GM10248 (cell line): ENCODE data around the gene GPR135.

Experiments used
- CTCF ChIA-PET: fragments of 300-600 bp; sonication (Branson Sonifier 250); formaldehyde crosslinking; extraction: SDS; loops from one replicate; lab custom pipeline; 2021; ENCODE audit warnings: antibody characterized with exemption; lab: Yijun Ruan, JAX
- POLR2A ChIA-PET: fragments of 350-650 bp; sonication (Branson Sonifier 250); formaldehyde crosslinking; extraction: SDS; loops from one replicate; lab custom pipeline; 2020; ENCODE audit warnings: antibody characterized with exemption; lab: Yijun Ruan, JAX
- DNase-seq: peaks from one replicate; pipeline ENCODE4 v3.0.0; 2012; ENCODE audit errors: extremely low spot score
- TF ChIP-seq, protein P1 (sequence below): IDR thresholded peaks from 2 replicates; pipeline ENCODE4 v1.5.1; 2012; ENCODE audit warnings: mild to moderate bottlenecking, low read depth; ENCODE audit errors: extremely low read depth, missing control alignments, control extremely low read depth

GPR135 gene

DNA sequence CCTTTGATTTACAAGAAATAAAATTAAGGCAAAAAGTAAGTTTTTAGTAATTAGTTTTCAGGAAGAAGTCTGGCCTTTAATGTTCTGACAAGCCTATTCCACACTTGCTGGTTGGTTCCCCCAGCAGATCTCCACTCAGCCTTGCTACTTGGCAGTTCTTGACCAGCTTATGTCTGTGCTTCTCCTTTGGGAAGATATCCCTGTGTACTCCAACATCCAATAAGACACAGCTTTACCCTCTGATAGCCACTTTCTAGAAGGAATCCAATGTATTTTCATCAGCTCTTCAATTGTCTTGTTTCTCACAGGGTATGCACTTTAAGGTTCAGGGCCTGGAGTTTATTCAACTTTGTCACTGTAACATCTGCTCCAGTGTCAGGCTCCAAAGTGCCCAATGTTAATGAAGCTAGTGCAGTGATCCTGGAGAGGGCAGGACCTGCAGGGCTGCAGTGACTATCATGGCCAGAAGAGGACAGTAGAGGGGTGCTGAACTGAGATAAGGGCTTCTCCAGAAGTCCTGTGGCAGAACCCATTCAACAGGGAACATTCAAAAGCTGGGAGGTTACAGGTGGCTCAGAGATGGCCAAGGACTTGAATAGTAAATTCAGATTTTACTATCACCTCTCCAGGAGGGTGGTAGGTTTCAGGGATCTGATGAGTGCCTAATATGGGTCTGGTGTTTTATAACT is 42.0 kb upstream of the GPR135 start:
- ChIA-PET POLR2A (no interaction called here), CTCF (interaction anchor here (0.7 to 6.9 kb wide), 25 partner anchors 9 to 457 kb away, joined by 3 to 73 read pairs (median 4); partner anchors contain the start of genes CCDC175, GPR135 and L3HYPDH)
- TF ChIP-seq, protein P1, sequence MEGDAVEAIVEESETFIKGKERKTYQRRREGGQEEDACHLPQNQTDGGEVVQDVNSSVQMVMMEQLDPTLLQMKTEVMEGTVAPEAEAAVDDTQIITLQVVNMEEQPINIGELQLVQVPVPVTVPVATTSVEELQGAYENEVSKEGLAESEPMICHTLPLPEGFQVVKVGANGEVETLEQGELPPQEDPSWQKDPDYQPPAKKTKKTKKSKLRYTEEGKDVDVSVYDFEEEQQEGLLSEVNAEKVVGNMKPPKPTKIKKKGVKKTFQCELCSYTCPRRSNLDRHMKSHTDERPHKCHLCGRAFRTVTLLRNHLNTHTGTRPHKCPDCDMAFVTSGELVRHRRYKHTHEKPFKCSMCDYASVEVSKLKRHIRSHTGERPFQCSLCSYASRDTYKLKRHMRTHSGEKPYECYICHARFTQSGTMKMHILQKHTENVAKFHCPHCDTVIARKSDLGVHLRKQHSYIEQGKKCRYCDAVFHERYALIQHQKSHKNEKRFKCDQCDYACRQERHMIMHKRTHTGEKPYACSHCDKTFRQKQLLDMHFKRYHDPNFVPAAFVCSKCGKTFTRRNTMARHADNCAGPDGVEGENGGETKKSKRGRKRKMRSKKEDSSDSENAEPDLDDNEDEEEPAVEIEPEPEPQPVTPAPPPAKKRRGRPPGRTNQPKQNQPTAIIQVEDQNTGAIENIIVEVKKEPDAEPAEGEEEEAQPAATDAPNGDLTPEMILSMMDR = peak; percentile 78
- peak; percentile 40 for DNase-seq

DNA sequence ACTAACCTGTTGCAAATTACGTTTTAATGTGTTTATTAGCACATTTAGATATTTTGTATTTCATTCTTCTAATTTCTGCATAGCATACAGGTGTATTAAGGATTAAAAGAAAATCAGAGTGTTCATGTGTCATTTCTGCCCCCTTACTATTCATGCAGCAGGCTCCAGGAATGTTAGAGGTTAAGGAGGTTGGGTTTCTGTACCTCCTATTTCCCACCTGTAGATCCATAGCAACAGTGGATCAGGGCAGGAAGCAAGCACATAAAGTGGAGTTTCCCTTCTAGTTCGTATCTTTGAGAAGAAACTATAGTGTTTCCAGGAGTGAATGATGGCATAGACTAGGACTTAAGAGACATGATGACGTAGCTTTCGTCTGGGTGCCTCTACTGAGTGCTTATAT is 38.1 kb upstream of the GPR135 start:
- TF ChIP-seq, protein P1 = no peak
- ChIA-PET CTCF (interaction anchor here (0.8 to 6.9 kb wide), 4 partner anchors 9 to 680 kb away, joined by 3 to 73 read pairs (median 3); partner anchors contain the start of genes CCDC175, JKAMP and L3HYPDH), POLR2A (no interaction called here)
- no peak for DNase-seq

DNA sequence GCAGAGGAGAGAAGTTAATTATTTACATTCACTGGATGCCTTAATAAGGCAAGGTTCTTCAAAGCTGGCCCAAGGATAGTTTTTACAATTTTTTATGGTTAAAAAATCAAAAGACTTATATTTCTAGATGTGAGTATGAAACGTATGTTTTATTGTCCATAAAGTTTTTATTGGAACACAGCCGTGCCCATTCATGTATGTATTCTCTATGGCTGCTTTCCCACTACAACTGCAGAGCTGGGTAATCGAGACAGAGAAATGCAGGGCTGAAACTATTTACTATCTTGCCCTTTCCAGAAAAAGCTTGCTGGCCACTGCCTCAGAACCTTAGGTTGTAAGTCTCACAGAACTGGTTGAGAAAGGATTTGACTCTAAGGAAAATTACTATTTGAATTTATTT is 35.6 kb upstream of the GPR135 start:
- CTCF ChIA-PET = interaction anchor here (1.6 to 1.8 kb wide), 2 partner anchors 76 to 427 kb away, joined by 3 to 10 read pairs; partner anchors contain the start of gene CCDC175
- DNase-seq = no peak
- TF ChIP-seq, protein P1 = no peak
- POLR2A ChIA-PET = no interaction called here

DNA sequence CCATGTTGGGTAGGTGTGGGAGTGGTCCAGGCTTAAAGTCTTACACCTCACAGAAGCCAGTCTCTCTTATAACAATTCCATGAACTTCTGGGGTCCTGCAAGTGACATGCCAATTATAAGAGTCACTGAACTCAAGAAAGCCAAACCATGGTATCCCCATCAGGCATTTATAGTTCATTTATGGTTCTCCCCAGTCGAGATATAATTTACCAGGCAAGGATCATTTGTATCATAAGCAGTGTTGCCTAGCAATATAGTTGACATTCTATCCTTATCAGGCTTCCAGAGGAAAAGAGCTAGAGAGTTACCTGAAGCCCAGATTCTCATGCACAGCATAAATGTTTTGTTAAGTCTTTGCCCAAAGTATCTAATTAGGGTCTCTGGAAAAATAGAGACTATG is 27.2 kb upstream of the GPR135 start:
- POLR2A ChIA-PET = no interaction called here
- TF ChIP-seq, protein P1 = no peak
- DNase-seq = no peak
- CTCF ChIA-PET = interaction anchor here (1.0 to 2.1 kb wide), 4 partner anchors 8 to 84 kb away, joined by 3 to 10 read pairs (median 6); partner anchors contain the start of genes CCDC175, JKAMP and L3HYPDH

DNA sequence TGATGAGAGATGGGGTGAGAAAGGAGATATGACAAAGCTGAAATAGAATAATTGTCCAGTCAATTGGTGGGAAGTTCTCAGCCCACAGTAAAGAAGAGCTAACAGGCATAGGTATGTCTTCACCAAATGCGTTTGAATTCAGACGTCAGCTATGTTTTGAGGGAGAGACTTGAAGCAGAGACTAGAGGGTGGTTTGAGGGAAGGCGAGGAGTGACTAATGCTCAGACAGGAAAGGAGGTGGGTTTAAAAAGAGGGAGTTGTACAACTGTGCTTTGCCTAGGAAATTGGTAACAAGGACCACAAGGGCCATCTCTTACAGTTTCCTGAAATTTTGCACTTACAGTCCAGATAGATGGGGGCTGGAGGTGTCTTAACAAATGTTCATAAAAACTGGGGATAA is 25.6 kb upstream of the GPR135 start:
- ChIA-PET POLR2A (no interaction called here), CTCF (interaction anchor here (1.0 to 1.3 kb wide), 2 partner anchors 16 to 86 kb away, joined by 3 read pairs; no protein-coding TSS in a partner anchor)
- TF ChIP-seq, protein P1 = no peak
- no peak for DNase-seq

DNA sequence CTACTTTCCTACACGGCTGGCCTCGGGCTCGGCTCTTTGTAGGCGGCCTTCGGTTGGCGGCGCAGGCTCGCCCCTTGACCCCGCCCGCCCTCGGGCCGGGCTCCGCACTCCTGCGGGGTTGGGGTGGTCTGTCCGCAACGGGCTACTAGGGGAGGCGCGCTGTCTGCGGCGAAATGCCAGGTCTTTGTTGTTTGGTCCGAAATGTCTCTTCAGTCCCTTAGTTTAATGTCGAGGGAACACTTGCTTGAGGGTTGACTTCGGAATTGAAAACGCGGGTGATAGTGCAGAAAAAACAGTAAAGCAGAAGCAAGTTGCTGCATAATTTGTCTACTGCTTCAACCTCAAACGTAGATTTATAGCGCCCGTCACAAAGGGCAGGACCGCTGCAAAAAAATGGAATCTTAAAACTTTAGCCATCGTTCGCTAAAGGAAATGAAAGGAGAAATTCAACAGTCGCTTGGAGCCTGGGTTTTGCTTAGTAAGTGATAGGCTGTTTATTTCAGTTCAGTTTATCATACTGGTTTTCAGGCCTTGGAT is 19.5 kb upstream of the GPR135 start:
- TF ChIP-seq, protein P1 = no peak
- POLR2A ChIA-PET = interaction anchor here (0.5 to 0.9 kb wide), 2 partner anchors 63 to 720 kb away, joined by 3 read pairs; no protein-coding TSS in a partner anchor
- CTCF ChIA-PET = interaction anchor here (0.9 to 3.9 kb wide), 13 partner anchors 9 to 296 kb away, joined by 3 to 34 read pairs (median 4); partner anchors contain the start of genes CCDC175, DAAM1 and GPR135
- DNase-seq = no peak
